HCT116 (cell line): Measurements from ENCODE around the gene DCD. TPM values are rescaled to one million over a fixed set of nuclear protein-coding genes. Genes with fewer than 3 reads are reported as not detected.

Source experiments
- ATAC-seq: fragments of 200-7000 bp; cut with Tn5 transposase; 2 replicates; pipeline ENCODE4 v1.9.1; 2020; ENCODE audit warnings: mild to moderate bottlenecking, moderate library complexity
- BruUV-seq: library from RNA; stranded (reverse); fragments of 400-500 nt; replicated peaks from 2 replicates; lab custom pipeline; 2021; lab: Mats Ljungman, UMichigan
- CTCF ChIA-PET: fragments of 300-600 bp; sonication (Branson Sonifier 250); formaldehyde crosslinking; loops from one replicate; lab custom pipeline; 2021; ENCODE audit warnings: antibody characterized with exemption; lab: Charles Lee
- POLR2A ChIA-PET: fragments of 300-600, 350-600 bp; sonication (Branson Sonifier 250); formaldehyde crosslinking; loops from one replicate; lab custom pipeline; 2021; ENCODE audit warnings: antibody characterized with exemption; lab: Charles Lee
- RAD21 ChIA-PET, 2 experiments: fragments of 300-600 bp; sonication (Branson Sonifier 250); formaldehyde crosslinking; loops; one replicate each; lab custom pipeline; 2023; ENCODE audit warnings: low total read pairs in 2 of 2; ENCODE audit not compliant: uncharacterized antibody in 2 of 2, unreplicated experiment in 2 of 2, low non-redundant PET in 1 of 2; lab: Charles Lee
- DNase-seq: peaks from one replicate; pipeline ENCODE4 v3.0.0-alpha.2; 2010; ENCODE audit warnings: low read depth, low spot score
- H2AFZ ChIP-seq: fragments of 200-600 bp; shearing (Covaris generic), sonication (generic); 2 replicates; pipeline ENCODE4 v1.6.1; 2017; ENCODE audit warnings: low read depth, mixed run types, mixed read lengths, antibody characterized with exemption, low read length; ENCODE audit not compliant: poor library complexity, severe bottlenecking
- H3K27ac ChIP-seq: 2 replicates; pipeline ENCODE4 v1.5.1; 2012; ENCODE audit warnings: low read depth, low read length
- H3K27me3 ChIP-seq: fragments of 200-600 bp; sonication (generic); 2 replicates; pipeline ENCODE4 v1.6.1; 2016; ENCODE audit warnings: mixed run types, low read length, mixed read lengths; ENCODE audit not compliant: insufficient read depth
- H3K36me3 ChIP-seq, 2 experiments: fragments of 200-500 bp in 1 of 2; fragments of 200-600 bp in 1 of 2; sonication (Bioruptor generic) in 1 of 2; sonication (generic) in 1 of 2; 2 replicates each; pipeline versions ENCODE4 v1.5.1 to v1.6.1; 2014 to 2016; ENCODE audit warnings: low read length in 2 of 2, inconsistent platforms in 1 of 2, mixed read lengths in 1 of 2, mixed run types in 1 of 2; ENCODE audit not compliant: insufficient read depth in 2 of 2, control insufficient read depth in 1 of 2
- H3K4me1 ChIP-seq, 2 experiments: fragments of 200-600 bp in 1 of 2; sonication (generic) in 1 of 2; 2 replicates each; pipeline versions ENCODE4 v1.5.1 to v1.6.1; 2012 to 2017; ENCODE audit warnings: low read length in 2 of 2, inconsistent platforms in 1 of 2, mild to moderate bottlenecking in 1 of 2, mixed read lengths in 1 of 2, mixed run types in 1 of 2, moderate library complexity in 1 of 2; ENCODE audit not compliant: insufficient read depth in 2 of 2, control insufficient read depth in 1 of 2
- H3K4me2 ChIP-seq: fragments of 200-600 bp; sonication (generic); 2 replicates; pipeline ENCODE4 v1.6.1; 2017; ENCODE audit warnings: mixed run types, low read length, mixed read lengths
- H3K4me3 ChIP-seq, 2 experiments: fragments of 200-600 bp in 1 of 2; sonication (generic) in 1 of 2; replicated peaks in 1 of 2; 2 replicates each; pipeline ENCODE4 v1.5.1; 2011 to 2016; ENCODE audit warnings: low read length in 2 of 2, control low read depth in 1 of 2, low read depth in 1 of 2, mild to moderate bottlenecking in 1 of 2, mixed read lengths in 1 of 2, mixed run types in 1 of 2
- H3K79me2 ChIP-seq: fragments of 200-600 bp; sonication (generic); 2 replicates; pipeline ENCODE4 v1.6.1; 2017; ENCODE audit warnings: mild to moderate bottlenecking, mixed run types, low read length, moderate library complexity, mixed read lengths; ENCODE audit not compliant: insufficient read depth
- H3K9ac ChIP-seq: fragments of 200-600 bp; sonication (generic); 2 replicates; pipeline ENCODE4 v1.6.1; 2016; ENCODE audit warnings: low read length, mixed read lengths
- H3K9me2 ChIP-seq: fragments of 200-600 bp; sonication (generic), shearing (Covaris generic); 2 replicates; pipeline ENCODE4 v1.6.1; 2017; ENCODE audit warnings: mixed run types, mild to moderate bottlenecking, moderate library complexity; ENCODE audit not compliant: insufficient read depth
- H3K9me3 ChIP-seq, 2 experiments: fragments of 200-500 bp in 1 of 2; fragments of 200-600 bp in 1 of 2; sonication (Bioruptor generic) in 1 of 2; sonication (generic) in 1 of 2; 2 replicates each; pipeline ENCODE4 v1.6.1; 2014 to 2017; ENCODE audit warnings: low read length in 2 of 2, mixed read lengths in 2 of 2, inconsistent platforms in 1 of 2, low read depth in 1 of 2, mild to moderate bottlenecking in 1 of 2, mixed run types in 1 of 2, moderate library complexity in 1 of 2; ENCODE audit not compliant: control insufficient read depth in 1 of 2, insufficient read depth in 1 of 2
- H4K20me1 ChIP-seq: fragments of 200-600 bp; sonication (generic), shearing (Covaris generic); 2 replicates; pipeline ENCODE4 v1.6.1; 2017; ENCODE audit warnings: mixed run types, mild to moderate bottlenecking, moderate library complexity; ENCODE audit not compliant: insufficient read depth
- ATF3 ChIP-seq: IDR thresholded peaks from 2 replicates; pipeline ENCODE4 v1.6.1; 2012
- CBX3 ChIP-seq: IDR thresholded peaks from 2 replicates; pipeline ENCODE4 v1.6.1; 2012; ENCODE audit warnings: low read depth
- EGR1 ChIP-seq: IDR thresholded peaks from 2 replicates; pipeline ENCODE4 v1.6.1; 2012; ENCODE audit warnings: low read depth
- EZH2 ChIP-seq: fragments of 200-600 bp; sonication (generic); IDR thresholded peaks from 2 replicates; pipeline ENCODE4 v1.6.1; 2017; ENCODE audit warnings: antibody characterized with exemption, mixed run types
- EZH2phosphoT487 ChIP-seq: fragments of 200-600 bp; IDR thresholded peaks from 2 replicates; pipeline ENCODE4 v1.6.1; 2018; ENCODE audit warnings: antibody characterized with exemption, borderline replicate concordance
- JUND ChIP-seq: IDR thresholded peaks from 2 replicates; pipeline ENCODE4 v1.6.1; 2012
- MAX ChIP-seq: IDR thresholded peaks from 2 replicates; pipeline ENCODE4 v1.6.1; 2012
- POLR2AphosphoS5 ChIP-seq: IDR thresholded peaks from 2 replicates; pipeline ENCODE4 v1.6.1; 2011; ENCODE audit warnings: mild to moderate bottlenecking, low read depth, low read length, moderate library complexity
- SRF ChIP-seq: IDR thresholded peaks from 2 replicates; pipeline ENCODE4 v1.6.1; 2012; ENCODE audit warnings: low read depth
- TCF7L2 ChIP-seq: IDR thresholded peaks from 2 replicates; pipeline ENCODE4 v1.7.0; 2011; ENCODE audit warnings: borderline replicate concordance, inconsistent platforms; ENCODE audit not compliant: insufficient read depth, insufficient read length; ENCODE audit errors: extremely low read depth
- ZBTB33 ChIP-seq: IDR thresholded peaks from 2 replicates; pipeline ENCODE4 v1.6.1; 2011; ENCODE audit warnings: mild to moderate bottlenecking, low read length, moderate library complexity; ENCODE audit not compliant: insufficient replicate concordance; ENCODE audit errors: extremely low read depth
- ZFX ChIP-seq: fragments of 450-650 bp; IDR thresholded peaks from 2 replicates; pipeline ENCODE4 v1.6.1; 2017
- intact Hi-C: fragments of 100-400 bp; cut with micrococcal nuclease; formaldehyde crosslinking; loops from 2 replicates; pipeline ENCODE4 v1.10.0; 2022
- total RNA-seq: library from RNA; stranded (reverse); gene quantifications from one replicate; pipeline ENCODE4 v1.2.1, GENCODE V29; 2021; ENCODE audit not compliant: unreplicated experiment

Gene DCD
- total RNA-seq, 1 experiment from 2014 or later = not detected

- Histone ChIP-seq H3K4me1 (no peaks in the 10 kb centered on the region), H3K27ac (no peak overlapping the region), H3K4me3 (no peak overlapping the region), H3K9me2 (no peaks in the 10 kb centered on the region), H2AFZ (no peak overlapping the region), H4K20me1 (no peaks in the 10 kb centered on the region), H3K79me2 (no peaks in the 10 kb centered on the region), H3K4me2 (no peak overlapping the region), H3K9ac (no peak overlapping the region), H3K27me3 (peaks cover 39% of the 10 kb centered on the region; the same call in 1 of the 2 replicates), H3K36me3 (no peaks in the 10 kb centered on the region), H3K9me3 (no peaks in the 10 kb centered on the region)
- no TSS peak for BruUV-seq
- TF ChIP-seq SRF (no peak), JUND (no peak), MAX (no peak), ATF3 (no peak), TCF7L2 (no peak), EGR1 (no peak), CBX3 (no peak), EZH2phosphoT487 (no peak), ZBTB33 (no peak), POLR2AphosphoS5 (no peak), EZH2 (no peak), ZFX (no peak)
- RAD21 ChIA-PET = no interaction called here
- DNase-seq (no peak), ATAC-seq (no peak)
- POLR2A ChIA-PET = no interaction called here
- intact Hi-C loops = no loop called here
- CTCF ChIA-PET = interaction anchor here (1.0 kb wide), 1 partner anchor 10 kb away, joined by 3 read pairs; no protein-coding TSS in a partner anchor
Observed at GRCh38 chr12:54612225-54612750, 35.9 kb downstream of the DCD start.
